ENCODE measurements around the gene ATP6V0E1. TPM values are rescaled to one million over a fixed set of nuclear protein-coding genes. Genes with fewer than 3 reads are reported as not detected.
"Not testable (repeated sequence)": the region's sequence is repeated elsewhere in the genome, so short reads cannot be mapped to it uniquely, and the experiment has no call there.

ATP6V0E1 gene
- polyA plus RNA-seq, 5 donors: 153 to 164 (median 159) TPM

GRCh38 chr5:173032096-173032495, 48.5 kb downstream of the ATP6V0E1 start:
- not testable (repeated sequence) for DNase-seq

GRCh38 chr5:173032730-173033129, 49.2 kb downstream of the ATP6V0E1 start:
- no peak for DNase-seq

- DNase-seq: no peak
Measured at GRCh38 chr5:173033923-173034322, 50.4 kb downstream of the ATP6V0E1 start.

- DNase-seq: no peak
Measured at GRCh38 chr5:173035904-173036707, 52.5 kb downstream of the ATP6V0E1 start.

- DNase-seq: no peak
Measured at GRCh38 chr5:173039188-173039587, 55.6 kb downstream of the ATP6V0E1 start.

- no peak for DNase-seq
Measured at GRCh38 chr5:173039964-173040363, 56.4 kb downstream of the ATP6V0E1 start.

- DNase-seq: no peak
Measured at GRCh38 chr5:173041881-173042762, 58.6 kb downstream of the ATP6V0E1 start.

GRCh38 chr5:173042763-173043107, 59.2 kb downstream of the ATP6V0E1 start:
- DNase-seq: no peak

GRCh38 chr5:173045474-173045873, 61.9 kb downstream of the ATP6V0E1 start:
- no peak for DNase-seq

GRCh38 chr5:173047096-173047837, 63.7 kb downstream of the ATP6V0E1 start:
- DNase-seq: not testable (repeated sequence)

- DNase-seq: no peak
Measured at GRCh38 chr5:173047838-173048105, 64.2 kb downstream of the ATP6V0E1 start.

- no peak for DNase-seq
Measured at GRCh38 chr5:173050791-173051190, 67.2 kb downstream of the ATP6V0E1 start.

- no peak for DNase-seq
Measured at GRCh38 chr5:173051746-173052145, 68.2 kb downstream of the ATP6V0E1 start.

GRCh38 chr5:173053041-173053440, 69.5 kb downstream of the ATP6V0E1 start:
- DNase-seq: no peak

GRCh38 chr5:173055042-173055721, 71.6 kb downstream of the ATP6V0E1 start:
- DNase-seq: no peak

- no peak for DNase-seq
Measured at GRCh38 chr5:173055722-173055982, 72.1 kb downstream of the ATP6V0E1 start.

- peak; percentile 96 for DNase-seq
Measured at GRCh38 chr5:173055983-173056782, 72.6 kb downstream of the ATP6V0E1 start, which contains the start of gene CREBRF. TSS of gene CREBRF (plus strand) at chr5:173056352. CDS start at chr5:173080776, 24,424 bp downstream.

GRCh38 chr5:173056783-173057061, 73.2 kb downstream of the ATP6V0E1 start:
- DNase-seq: no peak

GRCh38 chr5:173057062-173057924, 73.7 kb downstream of the ATP6V0E1 start:
- peak; percentile 99 for DNase-seq

GRCh38 chr5:173062141-173062540, 78.6 kb downstream of the ATP6V0E1 start:
- DNase-seq: no peak
